Measurements from ENCODE around the gene HOXC6.

DNA sequence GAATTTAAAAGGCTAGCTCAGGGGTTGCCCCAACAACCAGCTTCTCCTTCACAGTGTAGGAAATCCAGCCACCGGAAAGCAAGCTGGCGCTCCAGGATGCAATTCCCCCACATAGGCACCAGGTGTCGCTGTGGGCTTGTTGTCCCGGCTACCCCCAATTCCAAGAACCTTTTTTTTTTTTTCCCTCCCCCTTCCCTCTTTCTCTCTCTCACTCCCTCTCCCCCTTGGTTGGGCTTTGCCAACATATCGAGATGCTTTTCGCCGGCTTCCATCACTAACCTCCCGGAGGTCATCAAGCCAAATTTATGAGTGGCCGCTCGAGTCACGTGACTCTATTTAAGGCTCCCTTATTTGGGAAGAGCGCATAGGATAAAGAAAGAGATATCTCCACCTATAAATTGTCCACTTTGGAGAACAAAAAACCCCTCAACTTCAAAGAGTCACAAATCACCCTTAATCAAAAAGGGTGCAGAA, 4.4 kb downstream of the HOXC6 start, which contains the start of gene HOXC5:
- TF ChIP-seq EZH2phosphoT487 (IDR thresholded peaks at IDR 0.05): no peak
- TF ChIP-seq EZH2 (IDR thresholded peaks at IDR 0.05): no peak
